GM12878 (cell line): ENCODE measurements around the gene ANAPC2. TPM values are rescaled to one million over a fixed set of nuclear protein-coding genes. Genes with fewer than 3 reads are reported as not detected.

ENCODE experiments used
- CBFB ChIP-seq: IDR thresholded peaks from 2 replicates; pipeline ENCODE4 v1.6.1; 2016; ENCODE audit warnings: antibody characterized with exemption, low read depth
- IRF4 ChIP-seq: IDR thresholded peaks from 2 replicates; pipeline ENCODE4 v1.6.1; 2011; ENCODE audit warnings: low read depth, low read length
- NRF1 ChIP-seq: conservative IDR thresholded peaks from 2 replicates; pipeline ENCODE4 v1.6.1; 2011; ENCODE audit warnings: mild to moderate bottlenecking, low read depth, low read length, improper control_type of control experiment
- PRDM15 ChIP-seq: fragments of 450-650 bp; formaldehyde crosslinking; IDR thresholded peaks from 2 replicates; pipeline ENCODE4 v1.4.0; 2020; ENCODE audit warnings: mild to moderate bottlenecking, moderate library complexity
- SMAD5 ChIP-seq: IDR thresholded peaks from 2 replicates; pipeline ENCODE4 v1.6.1; 2016; ENCODE audit warnings: antibody characterized with exemption, low read depth
- ZZZ3 ChIP-seq: IDR thresholded peaks from 2 replicates; pipeline ENCODE4 v1.6.1; 2011; ENCODE audit warnings: low read depth; ENCODE audit not compliant: control insufficient read depth, insufficient read length
- polyA plus RNA-seq, 11 experiments: library from polyadenylated mRNA; depleted of rRNA in 4 of 11; unstranded in 6 of 11; stranded (reverse) in 5 of 11; fragments of >200 nt; fragmentation: Nextera tagmentation in 4 of 11; fragmentation: Illumina TruSeq in 1 of 11; extraction: Ambion mirVana in 4 of 11; extraction: Trizol in 1 of 11; gene quantifications; 1 replicate in 1 of 11; 2 replicates in 10 of 11; pipeline versions ENCODE4 v1.2.1 to v1.2.3, GENCODE V29; 2011 to 2016; ENCODE audit warnings: inconsistent platforms in 2 of 11, missing spikeins in 2 of 11, low read depth in 1 of 11
- total RNA-seq, 4 experiments: library from RNA; depleted of rRNA in 3 of 4; stranded (reverse); fragments of >200 nt in 3 of 4; fragmentation: Illumina TruSeq in 1 of 4; extraction: Trizol in 1 of 4; gene quantifications; 2 replicates each; pipeline versions ENCODE4 v1.2.1 to v1.2.3, GENCODE V29; 2013 to 2021
- TF ChIP-seq, protein P1 (sequence below): fragments of 450-650 bp; IDR thresholded peaks from 2 replicates; pipeline ENCODE4 v1.6.1; 2018; ENCODE audit warnings: mild to moderate bottlenecking, low read depth, moderate library complexity; ENCODE audit not compliant: partially characterized antibody

ANAPC2 gene
- total and polyA plus RNA-seq, 10 of the 15 experiments (the other 5 are each of a cell fraction or from before 2014, with no cell fraction given) = 0.03 to 65.2 (median 20.5) TPM

DNA sequence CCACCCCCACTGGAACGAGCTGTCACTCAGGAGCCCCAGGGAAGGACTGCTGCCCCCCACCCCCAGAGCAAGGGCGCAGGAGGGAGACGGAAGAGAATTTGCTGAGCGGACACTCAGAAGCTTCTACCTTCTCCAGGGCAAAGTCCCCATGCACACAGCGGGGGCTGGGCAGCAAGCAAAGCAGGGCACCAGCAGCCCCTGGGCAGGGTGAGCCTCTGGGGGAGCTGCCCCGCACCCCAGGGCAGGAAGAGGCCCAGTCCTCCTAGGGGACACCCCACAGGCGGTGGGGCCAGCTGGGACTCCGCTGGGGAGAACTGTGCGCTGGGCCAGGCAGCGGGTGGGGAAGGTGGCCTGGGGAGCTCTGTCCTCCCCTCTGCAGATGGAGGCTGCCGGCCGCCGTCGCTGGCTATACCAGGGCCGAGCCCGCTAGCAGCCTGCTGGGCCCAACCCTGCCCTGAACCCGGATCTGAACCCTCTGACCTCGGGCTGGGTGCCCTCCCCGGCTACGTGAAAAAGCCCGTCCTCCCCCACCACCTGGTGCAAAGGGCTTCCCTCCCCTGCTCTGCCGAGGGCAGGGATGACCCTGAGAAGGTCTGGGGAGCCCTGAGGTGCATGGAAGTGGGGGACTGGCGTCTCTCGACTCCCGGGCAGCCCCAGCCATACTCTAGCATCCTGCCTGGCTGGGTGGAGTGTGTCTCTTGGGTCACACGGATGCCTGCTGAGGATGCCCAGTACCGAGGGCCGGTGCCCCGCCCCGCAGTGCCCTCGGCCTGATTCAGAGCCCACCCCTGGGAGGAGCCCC is 41.7 kb upstream of the ANAPC2 start (continued):
- TF ChIP-seq, protein P1, sequence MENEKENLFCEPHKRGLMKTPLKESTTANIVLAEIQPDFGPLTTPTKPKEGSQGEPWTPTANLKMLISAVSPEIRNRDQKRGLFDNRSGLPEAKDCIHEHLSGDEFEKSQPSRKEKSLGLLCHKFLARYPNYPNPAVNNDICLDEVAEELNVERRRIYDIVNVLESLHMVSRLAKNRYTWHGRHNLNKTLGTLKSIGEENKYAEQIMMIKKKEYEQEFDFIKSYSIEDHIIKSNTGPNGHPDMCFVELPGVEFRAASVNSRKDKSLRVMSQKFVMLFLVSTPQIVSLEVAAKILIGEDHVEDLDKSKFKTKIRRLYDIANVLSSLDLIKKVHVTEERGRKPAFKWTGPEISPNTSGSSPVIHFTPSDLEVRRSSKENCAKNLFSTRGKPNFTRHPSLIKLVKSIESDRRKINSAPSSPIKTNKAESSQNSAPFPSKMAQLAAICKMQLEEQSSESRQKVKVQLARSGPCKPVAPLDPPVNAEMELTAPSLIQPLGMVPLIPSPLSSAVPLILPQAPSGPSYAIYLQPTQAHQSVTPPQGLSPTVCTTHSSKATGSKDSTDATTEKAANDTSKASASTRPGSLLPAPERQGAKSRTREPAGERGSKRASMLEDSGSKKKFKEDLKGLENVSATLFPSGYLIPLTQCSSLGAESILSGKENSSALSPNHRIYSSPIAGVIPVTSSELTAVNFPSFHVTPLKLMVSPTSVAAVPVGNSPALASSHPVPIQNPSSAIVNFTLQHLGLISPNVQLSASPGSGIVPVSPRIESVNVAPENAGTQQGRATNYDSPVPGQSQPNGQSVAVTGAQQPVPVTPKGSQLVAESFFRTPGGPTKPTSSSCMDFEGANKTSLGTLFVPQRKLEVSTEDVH = no peak
- TF ChIP-seq SMAD5 = no peak
- TF ChIP-seq NRF1 = no peak
- TF ChIP-seq CBFB = no peak
- no peak for TF ChIP-seq IRF4
- TF ChIP-seq ZZZ3 = no peak
- no peak for TF ChIP-seq PRDM15 (CRISPR knock-in tag)
